Measurements from ENCODE around the gene GRN. TPM values are rescaled to one million over a fixed set of nuclear protein-coding genes. Genes with fewer than 3 reads are reported as not detected.

GRN gene
- total and polyA plus RNA-seq, 2 of the 8 experiments (the other 6 are each of a cell fraction or from before 2014, with no cell fraction given) = 108 to 387 TPM

DNA sequence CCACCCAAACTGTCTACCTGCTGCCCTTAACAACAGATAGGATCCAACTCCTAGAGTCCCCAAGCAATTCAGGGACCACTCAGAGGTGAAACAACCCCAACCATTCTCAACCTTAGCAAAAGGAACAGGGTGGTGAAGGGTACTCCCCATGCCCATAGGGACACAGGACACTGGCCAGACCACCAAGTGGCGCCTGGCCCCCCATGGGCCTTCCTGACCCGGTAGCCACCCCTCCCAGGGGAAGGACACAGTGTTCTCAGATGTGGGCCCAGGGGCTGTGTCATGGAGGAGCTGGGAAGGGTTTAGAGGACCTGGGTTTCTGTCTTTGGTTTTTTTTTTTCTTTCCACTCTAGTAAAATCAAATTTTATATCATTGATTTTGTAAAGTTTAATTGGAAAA lies 10.8 kb upstream of the GRN start:
- Histone ChIP-seq H3K4me2 (ENCODE audit: insufficient read depth in 1 of 2, low read depth in 2 of 2, low read length in 2 of 2) (no peak overlapping the region), H2AFZ (ENCODE audit: low read length) (no peak overlapping the region), H3K23ac (ENCODE audit: insufficient read length) (no peak overlapping the region), H3K36me3 (ENCODE audit: control insufficient read depth in 2 of 4, insufficient read depth in 4 of 4, low read length in 3 of 4) (no peaks in the 10 kb centered on the region), H2BK12ac (ENCODE audit: low read depth, low read length) (no peak overlapping the region), H3K23me2 (ENCODE audit: low read depth, low read length) (no peaks in the 10 kb centered on the region; the same call in 1 of the 2 replicates), H2BK5ac (ENCODE audit: low read depth, low read length) (no peak overlapping the region), H2BK20ac (ENCODE audit: low read length) (no peak overlapping the region), H3K9ac (replicated peaks in 1 of 4; ENCODE audit: extremely low read depth in 1 of 4, low read depth in 3 of 4, low read length in 3 of 4) (no peak overlapping the region), H4K20me1 (replicated peaks in 1 of 2; ENCODE audit: control insufficient read depth in 1 of 2, insufficient read depth in 2 of 2, low read length in 2 of 2) (no peaks in the 10 kb centered on the region), H3K79me2 (ENCODE audit: control insufficient read depth in 1 of 2, insufficient read depth in 2 of 2, low read length in 2 of 2) (no peaks in the 10 kb centered on the region), H3K27me3 (replicated peaks in 1 of 4; ENCODE audit: control insufficient read depth in 3 of 4, extremely low read depth in 1 of 4, insufficient read depth in 3 of 4, low read length in 3 of 4) (peaks cover 0 to 2% (median under 1%) of the 10 kb centered on the region in 4 experiments; a peak in 1 of 7 replicates), H3K27ac (ENCODE audit: low read depth, low read length) (no peak overlapping the region), H3K4ac (replicated peaks; ENCODE audit: insufficient read length, low read depth, low read length) (no peak overlapping the region), H3K56ac (replicated peaks; ENCODE audit: insufficient read length, low read depth, low read length) (no peak overlapping the region), H2BK120ac (replicated peaks; ENCODE audit: low read depth, low read length) (no peak overlapping the region), H2BK15ac (ENCODE audit: low read length) (no peak overlapping the region), H4K5ac (ENCODE audit: insufficient read length, low read depth, low read length) (no peak overlapping the region), H3K4me3 (ENCODE audit: extremely low read depth in 1 of 4, insufficient read depth in 2 of 4, low read depth in 3 of 4, low read length in 4 of 4) (no peak overlapping the region), H4K91ac (replicated peaks; ENCODE audit: insufficient read length, low read length) (no peak overlapping the region), H2AK5ac (ENCODE audit: low read depth, low read length) (no peak overlapping the region), H3K4me1 (replicated peaks in 1 of 4; ENCODE audit: control insufficient read depth in 3 of 4, insufficient read depth in 4 of 4, low read length in 3 of 4) (peaks cover 0 to 2% (median 2%) of the 10 kb centered on the region in 4 experiments; a peak in 5 of 7 replicates), H4K8ac (ENCODE audit: extremely low read depth, insufficient read depth, low read length) (no peak overlapping the region), H3K79me1 (ENCODE audit: low read depth, low read length) (no peaks in the 10 kb centered on the region), H3K14ac (ENCODE audit: insufficient read length) (no peak overlapping the region), H3K18ac (ENCODE audit: extremely low read depth, low read length) (no peak overlapping the region), H3K9me3 (ENCODE audit: insufficient read depth in 2 of 2, low read depth in 1 of 2, low read length in 1 of 2) (no peaks in the 10 kb centered on the region)
- ChIA-PET CTCF (ENCODE audit: partially characterized antibody) (interaction anchor here (0.6 to 11.0 kb wide), 9 partner anchors 10 to 184 kb away, joined by 3 to 158 read pairs (median 5); partner anchors contain the start of genes FAM171A2 and GRN), POLR2A (ENCODE audit: partially characterized antibody) (interaction anchor here (0.7 to 2.1 kb wide), 3 partner anchors 17 to 120 kb away, joined by 3 to 5 read pairs (median 3); no protein-coding TSS in a partner anchor)
- WGBS, 2 experiments (ENCODE audit: extremely low coverage in 1 of 2, insufficient coverage in 1 of 2, insufficient read length in 1 of 2, insufficient replicate concordance in 2 of 2, low coverage in 1 of 2, low lambda C conversion rate in 2 of 2, missing lambda C conversion rate in 1 of 2) = 93% methylated on average over 2 of the region's 2 CpGs; no CpG with 5 or more reads in 1 of the 2 experiments
- TF ChIP-seq ZNF274 (IDR thresholded peaks at IDR 0.05; ENCODE audit: borderline replicate concordance, extremely low read depth, low read length) = no peak
- no peak for TF ChIP-seq TAF7 (optimal IDR thresholded peaks at IDR 0.05; ENCODE audit: borderline replicate concordance, low read depth, low read length)
- TF ChIP-seq RAD21 (IDR thresholded peaks at IDR 0.05 in 1 of 2, conservative IDR thresholded peaks at IDR 0.05 in 1 of 2; ENCODE audit: low read depth in 2 of 2, low read length in 2 of 2) = no peak
- no peak for DNase-seq (ENCODE audit: low read depth in 1 of 2, low spot score in 2 of 2)
- no peak for FAIRE-seq
